DOHH2 (cell line): ENCODE measurements around the gene GMPR2.

Experiments used
- H3F3A ChIP-seq: fragments of 200-600 bp; sonication (generic), shearing (Covaris generic); 2 replicates; pipeline ENCODE4 v1.6.0; 2016; ENCODE audit warnings: antibody characterized with exemption, mild to moderate bottlenecking; ENCODE audit not compliant: control insufficient read depth, insufficient read depth
- H3K27ac ChIP-seq: fragments of 200-600 bp; sonication (generic); 2 replicates; pipeline ENCODE4 v1.5.1; 2014; ENCODE audit warnings: low read depth, mild to moderate bottlenecking, low read length, moderate library complexity
- H3K27me3 ChIP-seq: fragments of 200-600 bp; sonication (generic); 2 replicates; pipeline ENCODE4 v1.6.1; 2014; ENCODE audit warnings: mild to moderate bottlenecking, low read length, mixed read lengths; ENCODE audit not compliant: control insufficient read depth
- H3K36me3 ChIP-seq: fragments of 200-600 bp; sonication (generic); 2 replicates; pipeline ENCODE4 v1.6.1; 2014; ENCODE audit warnings: mild to moderate bottlenecking, low read length, moderate library complexity, mixed read lengths; ENCODE audit not compliant: control insufficient read depth
- H3K4me1 ChIP-seq: fragments of 200-600 bp; sonication (generic); 2 replicates; pipeline ENCODE4 v1.6.1; 2014; ENCODE audit warnings: mild to moderate bottlenecking, low read length, mixed read lengths; ENCODE audit not compliant: control insufficient read depth
- H3K4me2 ChIP-seq: fragments of 200-600 bp; sonication (generic); 2 replicates; pipeline ENCODE4 v1.6.0; 2014; ENCODE audit warnings: mild to moderate bottlenecking, low read length, moderate library complexity
- H3K4me3 ChIP-seq: fragments of 200-600 bp; sonication (generic); 2 replicates; pipeline ENCODE4 v1.5.1; 2014; ENCODE audit warnings: mild to moderate bottlenecking, low read length, mixed read lengths
- H3K79me2 ChIP-seq: fragments of 200-600 bp; sonication (generic); 2 replicates; pipeline ENCODE4 v1.6.1; 2014; ENCODE audit warnings: mild to moderate bottlenecking, low read length, mixed read lengths; ENCODE audit not compliant: control insufficient read depth
- H3K9me2 ChIP-seq: fragments of 200-600 bp; sonication (generic); replicated peaks from 2 replicates; pipeline ENCODE4 v1.6.1; 2014; ENCODE audit warnings: mild to moderate bottlenecking, low read length, mixed read lengths; ENCODE audit not compliant: control insufficient read depth
- H3K9me3 ChIP-seq: fragments of 200-600 bp; sonication (generic); 2 replicates; pipeline ENCODE4 v1.6.1; 2014; ENCODE audit warnings: antibody characterized with exemption, low read length, mixed read lengths; ENCODE audit not compliant: control insufficient read depth, insufficient read depth
- H4K20me1 ChIP-seq: fragments of 200-600 bp; sonication (generic); 2 replicates; pipeline ENCODE4 v1.6.0; 2014; ENCODE audit warnings: low read depth, mild to moderate bottlenecking, antibody characterized with exemption, low read length, moderate library complexity; ENCODE audit not compliant: control insufficient read depth, insufficient read depth
- EZH2phosphoT487 ChIP-seq: fragments of 200-600 bp; sonication (generic); IDR thresholded peaks from 2 replicates; pipeline ENCODE4 v1.6.1; 2017; ENCODE audit warnings: borderline replicate concordance, mild to moderate bottlenecking, antibody characterized with exemption, low read length, moderate library complexity, mixed read lengths
- TF ChIP-seq, protein P1 (sequence below): fragments of 200-600 bp; sonication (generic); IDR thresholded peaks from one replicate; pipeline ENCODE4 v1.5.1; 2014; ENCODE audit warnings: antibody characterized with exemption, mild to moderate bottlenecking, low read depth, low read length; ENCODE audit not compliant: poor library complexity, severe bottlenecking

Gene GMPR2

DNA sequence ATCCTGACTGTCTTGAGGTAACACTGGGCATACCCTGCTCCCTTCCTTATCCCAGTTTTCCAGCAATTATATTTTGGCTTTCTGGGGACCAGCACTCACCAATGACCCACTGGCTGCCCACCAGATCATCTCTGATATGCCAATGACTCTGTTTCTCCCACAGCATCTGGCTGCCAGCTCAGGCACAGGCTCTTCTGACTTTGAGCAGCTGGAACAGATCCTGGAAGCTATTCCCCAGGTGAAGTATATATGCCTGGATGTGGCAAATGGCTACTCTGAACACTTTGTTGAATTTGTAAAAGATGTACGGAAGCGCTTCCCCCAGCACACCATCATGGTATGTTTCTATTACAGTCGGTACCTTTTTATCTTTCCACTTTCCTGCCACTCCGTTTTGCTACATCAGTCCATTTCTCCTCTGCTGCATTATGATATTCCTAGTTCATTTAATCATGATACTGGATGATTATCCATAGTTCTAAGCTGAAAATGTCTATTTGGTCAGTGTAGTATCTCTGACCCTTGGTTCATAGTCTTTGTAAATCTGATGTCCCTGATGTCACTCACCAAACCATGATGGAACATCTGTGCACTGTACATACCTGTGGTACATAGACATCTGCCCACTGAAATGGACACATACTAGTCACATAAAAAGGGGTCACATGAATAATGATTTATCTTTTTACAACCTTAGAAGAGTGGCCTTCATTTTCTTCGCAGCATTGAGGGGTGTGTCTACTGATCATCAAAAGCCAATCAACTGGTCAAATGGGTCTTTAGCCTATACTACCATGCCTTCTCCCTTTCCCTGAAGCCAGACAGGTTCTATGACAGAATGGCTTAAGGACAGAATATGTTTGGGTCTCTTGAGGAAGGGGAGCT lies 3.3 kb downstream of the GMPR2 start:
- Histone ChIP-seq H3K27ac (no peak overlapping the region), H3K4me1 (peaks cover 32% of the 10 kb centered on the region), H3K27me3 (no peaks in the 10 kb centered on the region), H3K4me2 (no peak overlapping the region), H3F3A (peaks cover 3% of the 10 kb centered on the region; the same call in 1 of the 2 replicates), H3K9me2 (no peaks in the 10 kb centered on the region), H3K79me2 (peaks cover 47% of the 10 kb centered on the region), H3K36me3 (peaks cover 78% of the 10 kb centered on the region), H3K9me3 (no peaks in the 10 kb centered on the region), H3K4me3 (no peak overlapping the region), H4K20me1 (no peaks in the 10 kb centered on the region)
- TF ChIP-seq EZH2phosphoT487: no peak
- TF ChIP-seq, protein P1, sequence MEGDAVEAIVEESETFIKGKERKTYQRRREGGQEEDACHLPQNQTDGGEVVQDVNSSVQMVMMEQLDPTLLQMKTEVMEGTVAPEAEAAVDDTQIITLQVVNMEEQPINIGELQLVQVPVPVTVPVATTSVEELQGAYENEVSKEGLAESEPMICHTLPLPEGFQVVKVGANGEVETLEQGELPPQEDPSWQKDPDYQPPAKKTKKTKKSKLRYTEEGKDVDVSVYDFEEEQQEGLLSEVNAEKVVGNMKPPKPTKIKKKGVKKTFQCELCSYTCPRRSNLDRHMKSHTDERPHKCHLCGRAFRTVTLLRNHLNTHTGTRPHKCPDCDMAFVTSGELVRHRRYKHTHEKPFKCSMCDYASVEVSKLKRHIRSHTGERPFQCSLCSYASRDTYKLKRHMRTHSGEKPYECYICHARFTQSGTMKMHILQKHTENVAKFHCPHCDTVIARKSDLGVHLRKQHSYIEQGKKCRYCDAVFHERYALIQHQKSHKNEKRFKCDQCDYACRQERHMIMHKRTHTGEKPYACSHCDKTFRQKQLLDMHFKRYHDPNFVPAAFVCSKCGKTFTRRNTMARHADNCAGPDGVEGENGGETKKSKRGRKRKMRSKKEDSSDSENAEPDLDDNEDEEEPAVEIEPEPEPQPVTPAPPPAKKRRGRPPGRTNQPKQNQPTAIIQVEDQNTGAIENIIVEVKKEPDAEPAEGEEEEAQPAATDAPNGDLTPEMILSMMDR: no peak

DNA sequence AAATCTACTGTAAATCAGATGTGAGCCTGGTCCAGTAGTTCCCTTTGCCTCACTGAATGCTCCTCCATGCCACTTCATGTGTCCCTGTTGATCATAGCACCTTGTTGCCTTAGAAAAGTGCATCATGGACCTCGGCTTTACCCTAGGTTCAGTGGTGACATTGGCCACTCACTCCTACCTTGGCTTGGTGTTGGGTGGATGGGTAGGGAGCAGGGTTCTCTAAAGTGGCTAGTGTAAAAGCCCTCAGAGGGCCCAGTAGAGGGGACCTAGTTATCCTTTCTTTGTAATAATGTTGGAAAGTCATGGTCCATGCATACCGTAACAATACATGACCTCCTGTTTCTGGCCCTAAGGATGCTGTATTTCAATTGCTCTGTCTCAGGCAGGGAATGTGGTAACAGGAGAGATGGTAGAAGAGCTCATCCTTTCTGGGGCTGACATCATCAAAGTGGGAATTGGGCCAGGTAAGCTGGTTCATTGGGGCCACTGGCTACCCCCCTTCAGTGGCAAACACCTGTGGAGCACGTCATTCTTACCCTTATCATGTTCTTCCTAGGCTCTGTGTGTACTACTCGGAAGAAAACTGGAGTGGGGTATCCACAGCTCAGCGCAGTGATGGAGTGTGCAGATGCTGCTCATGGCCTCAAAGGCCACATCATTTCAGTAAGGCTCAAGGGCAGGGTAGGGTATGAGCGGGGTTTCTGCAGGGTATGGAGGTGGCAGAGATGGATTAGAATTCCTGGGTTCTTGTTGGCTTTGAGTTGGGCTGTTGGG lies 4.1 kb downstream of the GMPR2 start:
- Histone ChIP-seq H3K9me2 (no peaks in the 10 kb centered on the region), H3K9me3 (no peaks in the 10 kb centered on the region), H3K36me3 (peaks cover 77% of the 10 kb centered on the region), H3K4me2 (no peak overlapping the region), H3K79me2 (peaks cover 47% of the 10 kb centered on the region), H3K27me3 (no peaks in the 10 kb centered on the region), H3F3A (peaks cover 3% of the 10 kb centered on the region; the same call in 1 of the 2 replicates), H3K4me3 (no peak overlapping the region), H4K20me1 (no peaks in the 10 kb centered on the region), H3K27ac (no peak overlapping the region), H3K4me1 (peaks cover 35% of the 10 kb centered on the region)
- TF ChIP-seq, protein P1: no peak
- no peak for TF ChIP-seq EZH2phosphoT487

DNA sequence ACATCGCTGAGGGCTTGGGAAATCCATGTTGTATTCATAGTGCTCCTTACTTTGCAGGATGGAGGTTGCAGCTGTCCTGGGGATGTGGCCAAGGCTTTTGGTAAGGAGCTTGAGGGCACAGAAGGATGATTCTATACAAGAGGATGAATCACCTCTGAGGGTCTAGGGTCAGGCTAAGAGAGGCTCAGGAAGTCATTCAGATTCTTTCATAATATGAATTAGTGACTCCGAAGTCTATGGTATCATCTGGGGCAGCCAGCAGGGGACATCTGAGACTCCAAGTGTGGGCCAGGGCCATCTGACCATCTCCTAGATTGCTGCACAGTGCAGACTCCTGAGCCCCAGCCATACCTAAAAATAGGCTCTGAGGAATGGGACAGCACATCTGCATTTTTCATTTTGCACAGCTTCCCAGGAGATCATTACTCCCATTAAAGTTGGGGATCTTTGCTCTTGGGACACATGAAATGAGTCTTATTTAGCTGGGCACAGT lies 4.8 kb downstream of the GMPR2 start:
- Histone ChIP-seq H3K9me2 (no peaks in the 10 kb centered on the region), H3K4me3 (no peak overlapping the region), H3K27ac (no peak overlapping the region), H3K27me3 (no peaks in the 10 kb centered on the region), H3K79me2 (peaks cover 46% of the 10 kb centered on the region), H4K20me1 (no peaks in the 10 kb centered on the region), H3K4me2 (no peak overlapping the region), H3F3A (peaks cover 3% of the 10 kb centered on the region; the same call in 1 of the 2 replicates), H3K4me1 (peaks cover 35% of the 10 kb centered on the region), H3K9me3 (no peaks in the 10 kb centered on the region), H3K36me3 (peaks cover 76% of the 10 kb centered on the region)
- TF ChIP-seq, protein P1: no peak
- TF ChIP-seq EZH2phosphoT487: no peak
